ENCODE measurements around the gene MDN1. TPM values are rescaled to one million over a fixed set of nuclear protein-coding genes. Genes with fewer than 3 reads are reported as not detected.

Gene MDN1
- total and polyA plus RNA-seq, 2 of the 13 experiments (the other 11 are each of a cell fraction or from before 2014, with no cell fraction given), result 18.8 to 52.9 TPM

DNA sequence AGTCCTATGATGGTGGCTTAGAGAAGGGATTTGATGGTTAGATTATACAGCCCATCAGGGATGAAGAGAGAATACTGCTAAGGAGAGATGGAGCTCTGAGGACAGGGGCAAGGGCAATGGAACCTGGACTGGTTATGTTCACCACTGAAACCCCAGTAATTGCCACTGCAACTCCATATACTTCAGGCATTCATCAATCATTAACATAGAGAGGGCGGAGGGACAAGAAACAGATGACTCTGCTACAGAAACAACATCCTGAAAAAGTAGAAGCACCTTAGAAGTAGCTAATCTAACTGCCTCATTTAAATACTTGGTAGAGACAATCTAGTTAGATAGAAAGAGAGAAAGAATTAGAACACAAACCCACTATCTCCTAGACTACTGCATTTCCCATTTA lies 89.8 kb downstream of the MDN1 start:
- in situ Hi-C loops (cut with HindIII; ENCODE audit: extremely low pct_ligation_motif_present, low pct_unique_long_range_greater_than_20kb), result no loop called here

DNA sequence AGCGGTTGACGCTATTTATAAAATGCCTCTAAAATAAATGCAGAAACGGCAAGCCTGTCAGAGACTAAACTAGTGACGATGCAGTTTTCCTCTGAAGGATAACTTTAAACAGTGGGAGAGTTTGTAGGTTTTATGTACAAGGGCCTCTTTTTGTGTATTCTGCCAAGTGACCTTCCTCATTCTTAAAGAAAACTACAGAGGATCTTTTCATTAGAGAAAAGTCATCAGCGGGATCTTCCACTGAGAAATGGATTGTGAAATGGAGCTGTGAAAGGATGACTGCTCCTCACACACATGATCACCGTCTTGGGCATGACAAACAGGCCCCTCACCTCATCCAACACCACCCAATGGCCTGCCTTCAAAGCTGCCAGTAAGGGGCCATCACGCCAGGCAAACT lies 92.1 kb downstream of the MDN1 start:
- in situ Hi-C loops (cut with HindIII; ENCODE audit: extremely low pct_ligation_motif_present, low pct_unique_long_range_greater_than_20kb), result no loop called here
- ChIA-PET POLR2A (no interaction called here), CTCF (ENCODE audit: low intra/inter-chr PET ratio, low total read pairs) (no interaction called here)
- Histone ChIP-seq H3K36me3 (replicated peaks in 1 of 2; ENCODE audit: control insufficient read depth in 1 of 2, insufficient read depth in 2 of 2, low read length in 2 of 2) (peaks cover 16 to 75% of the 10 kb centered on the region in 2 experiments), H3K79me2 (ENCODE audit: insufficient read depth, low read length) (no peaks in the 10 kb centered on the region), H3K4me1 (ENCODE audit: insufficient read depth, low read length) (no peaks in the 10 kb centered on the region), H3K27ac (ENCODE audit: extremely low read length, insufficient read depth, low read length) (no peak overlapping the region), H3K4me2 (ENCODE audit: low read depth, low read length) (no peak overlapping the region), H4K20me1 (ENCODE audit: insufficient read depth, low read length) (no peaks in the 10 kb centered on the region), H2AFZ (ENCODE audit: low read length) (no peak overlapping the region), H3K9me3 (ENCODE audit: low read length) (no peaks in the 10 kb centered on the region), H3K4me3 (replicated peaks in 1 of 3; ENCODE audit: insufficient read depth in 1 of 3, low read depth in 2 of 3, low read length in 3 of 3) (no peak overlapping the region), H3K9ac (ENCODE audit: insufficient read depth, low read depth, low read length) (no peak overlapping the region), H3K27me3 (ENCODE audit: control insufficient read depth in 1 of 2, insufficient read depth in 2 of 2, low read length in 2 of 2) (no peaks in the 10 kb centered on the region)
- FAIRE-seq (no peak), ATAC-seq (no peak), DNase-seq (ENCODE audit: low spot score) (no peak)
- intact Hi-C loops (cut with micrococcal nuclease; ENCODE audit: unreplicated experiment), result no loop called here
- BruUV-seq (replicated peaks), result no TSS peak
- WGBS (ENCODE audit: low lambda C conversion rate), result over 99% methylated on average over 7 of the region's 7 CpGs
- TF ChIP-seq STAG1 (CRISPR knock-in tag; IDR thresholded peaks at IDR 0.05), result no peak
- no peak for TF ChIP-seq IRX3 (CRISPR knock-in tag; IDR thresholded peaks at IDR 0.05; ENCODE audit: borderline replicate concordance, low read depth)
- TF ChIP-seq, protein P1, sequence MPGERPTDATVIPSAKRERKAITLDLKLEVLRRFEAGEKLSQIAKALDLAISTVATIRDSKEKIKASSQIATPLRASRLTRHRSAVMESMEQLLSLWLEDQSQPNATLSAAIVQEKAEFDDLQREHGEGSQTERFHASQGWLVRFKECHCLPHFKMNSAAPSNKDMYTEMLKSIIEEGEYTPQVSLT (CRISPR knock-in tag; IDR thresholded peaks at IDR 0.05; ENCODE audit: borderline replicate concordance, low read depth), result no peak
- TF ChIP-seq PHF21A (CRISPR knock-in tag; IDR thresholded peaks at IDR 0.05), result no peak
- TF ChIP-seq IKZF4 (CRISPR knock-in tag; IDR thresholded peaks at IDR 0.05; ENCODE audit: borderline replicate concordance, low read depth, not compliant biosample characterization), result no peak
- no peak for TF ChIP-seq NFE2 (CRISPR knock-in tag; IDR thresholded peaks at IDR 0.05)
- no peak for TF ChIP-seq ZSCAN9 (CRISPR knock-in tag; IDR thresholded peaks at IDR 0.05; ENCODE audit: borderline replicate concordance)
- TF ChIP-seq, protein P2, sequence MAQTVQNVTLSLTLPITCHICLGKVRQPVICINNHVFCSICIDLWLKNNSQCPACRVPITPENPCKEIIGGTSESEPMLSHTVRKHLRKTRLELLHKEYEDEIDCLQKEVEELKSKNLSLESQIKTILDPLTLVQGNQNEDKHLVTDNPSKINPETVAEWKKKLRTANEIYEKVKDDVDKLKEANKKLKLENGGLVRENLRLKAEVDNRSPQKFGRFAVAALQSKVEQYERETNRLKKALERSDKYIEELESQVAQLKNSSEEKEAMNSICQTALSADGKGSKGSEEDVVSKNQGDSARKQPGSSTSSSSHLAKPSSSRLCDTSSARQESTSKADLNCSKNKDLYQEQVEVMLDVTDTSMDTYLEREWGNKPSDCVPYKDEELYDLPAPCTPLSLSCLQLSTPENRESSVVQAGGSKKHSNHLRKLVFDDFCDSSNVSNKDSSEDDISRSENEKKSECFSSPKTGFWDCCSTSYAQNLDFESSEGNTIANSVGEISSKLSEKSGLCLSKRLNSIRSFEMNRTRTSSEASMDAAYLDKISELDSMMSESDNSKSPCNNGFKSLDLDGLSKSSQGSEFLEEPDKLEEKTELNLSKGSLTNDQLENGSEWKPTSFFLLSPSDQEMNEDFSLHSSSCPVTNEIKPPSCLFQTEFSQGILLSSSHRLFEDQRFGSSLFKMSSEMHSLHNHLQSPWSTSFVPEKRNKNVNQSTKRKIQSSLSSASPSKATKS (CRISPR knock-in tag; IDR thresholded peaks at IDR 0.05), result no peak
- TF ChIP-seq, protein P3, sequence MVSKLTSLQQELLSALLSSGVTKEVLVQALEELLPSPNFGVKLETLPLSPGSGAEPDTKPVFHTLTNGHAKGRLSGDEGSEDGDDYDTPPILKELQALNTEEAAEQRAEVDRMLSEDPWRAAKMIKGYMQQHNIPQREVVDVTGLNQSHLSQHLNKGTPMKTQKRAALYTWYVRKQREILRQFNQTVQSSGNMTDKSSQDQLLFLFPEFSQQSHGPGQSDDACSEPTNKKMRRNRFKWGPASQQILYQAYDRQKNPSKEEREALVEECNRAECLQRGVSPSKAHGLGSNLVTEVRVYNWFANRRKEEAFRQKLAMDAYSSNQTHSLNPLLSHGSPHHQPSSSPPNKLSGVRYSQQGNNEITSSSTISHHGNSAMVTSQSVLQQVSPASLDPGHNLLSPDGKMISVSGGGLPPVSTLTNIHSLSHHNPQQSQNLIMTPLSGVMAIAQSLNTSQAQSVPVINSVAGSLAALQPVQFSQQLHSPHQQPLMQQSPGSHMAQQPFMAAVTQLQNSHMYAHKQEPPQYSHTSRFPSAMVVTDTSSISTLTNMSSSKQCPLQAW (CRISPR knock-in tag; IDR thresholded peaks at IDR 0.05), result no peak

More for the DNA sequence above, 89.8 kb downstream of the MDN1 start:
- BruUV-seq (replicated peaks), result no TSS peak
- no peak for DNase-seq (ENCODE audit: low spot score)
- Histone ChIP-seq H3K27me3 (ENCODE audit: control insufficient read depth in 1 of 2, insufficient read depth in 2 of 2, low read length in 2 of 2) (no peaks in the 10 kb centered on the region), H3K4me1 (ENCODE audit: insufficient read depth, low read length) (no peaks in the 10 kb centered on the region), H2AFZ (ENCODE audit: low read length) (no peak overlapping the region), H3K9ac (ENCODE audit: insufficient read depth, low read depth, low read length) (no peak overlapping the region), H3K79me2 (ENCODE audit: insufficient read depth, low read length) (no peaks in the 10 kb centered on the region), H4K20me1 (ENCODE audit: insufficient read depth, low read length) (no peaks in the 10 kb centered on the region), H3K4me2 (ENCODE audit: low read depth, low read length) (no peak overlapping the region), H3K9me3 (ENCODE audit: low read length) (no peaks in the 10 kb centered on the region), H3K36me3 (replicated peaks in 1 of 2; ENCODE audit: control insufficient read depth in 1 of 2, insufficient read depth in 2 of 2, low read length in 2 of 2) (peaks cover 12 to 71% of the 10 kb centered on the region in 2 experiments), H3K27ac (ENCODE audit: extremely low read length, insufficient read depth, low read length) (no peak overlapping the region), H3K4me3 (replicated peaks in 1 of 3; ENCODE audit: insufficient read depth in 1 of 3, low read depth in 2 of 3, low read length in 3 of 3) (no peak overlapping the region)
- WGBS (ENCODE audit: low lambda C conversion rate), result 100% methylated on average over 1 of the region's 1 CpG
- no peak for TF ChIP-seq ZMYM4 (CRISPR knock-in tag; IDR thresholded peaks at IDR 0.05)
- TF ChIP-seq ZNF160 (CRISPR knock-in tag; IDR thresholded peaks at IDR 0.05), result no peak
- TF ChIP-seq, protein P4, sequence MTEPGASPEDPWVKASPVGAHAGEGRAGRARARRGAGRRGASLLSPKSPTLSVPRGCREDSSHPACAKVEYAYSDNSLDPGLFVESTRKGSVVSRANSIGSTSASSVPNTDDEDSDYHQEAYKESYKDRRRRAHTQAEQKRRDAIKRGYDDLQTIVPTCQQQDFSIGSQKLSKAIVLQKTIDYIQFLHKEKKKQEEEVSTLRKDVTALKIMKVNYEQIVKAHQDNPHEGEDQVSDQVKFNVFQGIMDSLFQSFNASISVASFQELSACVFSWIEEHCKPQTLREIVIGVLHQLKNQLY (CRISPR knock-in tag; IDR thresholded peaks at IDR 0.05), result no peak
- TF ChIP-seq ZNF343 (CRISPR knock-in tag; IDR thresholded peaks at IDR 0.05), result no peak
- no peak for ATAC-seq
- intact Hi-C loops (cut with micrococcal nuclease; ENCODE audit: unreplicated experiment), result no loop called here
- POLR2A ChIA-PET, result no interaction called here
- no peak for FAIRE-seq
- CTCF ChIA-PET (ENCODE audit: low intra/inter-chr PET ratio, low total read pairs), result no interaction called here

Measured in HepG2 (cell line).